ENCODE results near the gene OTOGL. TPM values are rescaled to one million over a fixed set of nuclear protein-coding genes. Genes with fewer than 3 reads are reported as not detected.

The OTOGL gene
- total RNA-seq, 3 donors from 2014 or later, result 0.16 to 1.3 (median 0.59) TPM

DNA sequence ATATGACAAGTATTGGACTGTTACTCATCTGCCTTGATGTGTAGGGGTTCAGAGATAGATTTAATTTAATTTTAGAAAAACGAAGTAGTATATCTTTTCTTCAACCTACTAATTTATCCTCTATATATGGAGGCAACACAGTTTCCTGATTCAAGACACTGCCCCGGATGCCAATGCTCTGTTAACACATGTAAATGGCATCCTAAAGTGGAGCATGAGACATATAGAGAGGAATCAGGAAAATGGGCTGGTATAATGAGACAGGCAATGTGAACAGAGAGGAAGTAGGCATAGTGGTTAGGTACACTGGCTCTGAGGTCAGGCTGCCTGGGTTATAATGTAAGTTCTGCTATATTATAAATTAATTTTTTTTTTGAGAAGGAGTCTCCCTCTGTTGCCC is 85.6 kb downstream of the OTOGL start:
- intact Hi-C loops (cut with DNase I; ENCODE audit: low total_unique reads), result no loop called here
- TF ChIP-seq, protein P1, sequence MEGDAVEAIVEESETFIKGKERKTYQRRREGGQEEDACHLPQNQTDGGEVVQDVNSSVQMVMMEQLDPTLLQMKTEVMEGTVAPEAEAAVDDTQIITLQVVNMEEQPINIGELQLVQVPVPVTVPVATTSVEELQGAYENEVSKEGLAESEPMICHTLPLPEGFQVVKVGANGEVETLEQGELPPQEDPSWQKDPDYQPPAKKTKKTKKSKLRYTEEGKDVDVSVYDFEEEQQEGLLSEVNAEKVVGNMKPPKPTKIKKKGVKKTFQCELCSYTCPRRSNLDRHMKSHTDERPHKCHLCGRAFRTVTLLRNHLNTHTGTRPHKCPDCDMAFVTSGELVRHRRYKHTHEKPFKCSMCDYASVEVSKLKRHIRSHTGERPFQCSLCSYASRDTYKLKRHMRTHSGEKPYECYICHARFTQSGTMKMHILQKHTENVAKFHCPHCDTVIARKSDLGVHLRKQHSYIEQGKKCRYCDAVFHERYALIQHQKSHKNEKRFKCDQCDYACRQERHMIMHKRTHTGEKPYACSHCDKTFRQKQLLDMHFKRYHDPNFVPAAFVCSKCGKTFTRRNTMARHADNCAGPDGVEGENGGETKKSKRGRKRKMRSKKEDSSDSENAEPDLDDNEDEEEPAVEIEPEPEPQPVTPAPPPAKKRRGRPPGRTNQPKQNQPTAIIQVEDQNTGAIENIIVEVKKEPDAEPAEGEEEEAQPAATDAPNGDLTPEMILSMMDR (IDR thresholded peaks at IDR 0.05), result no peak
- no peak for TF ChIP-seq POLR2A (IDR thresholded peaks at IDR 0.05)
- no peak for TF ChIP-seq POLR2AphosphoS5 (IDR thresholded peaks at IDR 0.05)
- H3K27ac ChIP-seq, result no peak overlapping the region
- no peaks in the 10 kb centered on the region for H3K9me3 ChIP-seq
- H3K4me3 ChIP-seq, result no peak overlapping the region
- H3K4me1 ChIP-seq, result no peaks in the 10 kb centered on the region
- H3K36me3 ChIP-seq, result no peaks in the 10 kb centered on the region
- H3K27me3 ChIP-seq, result no peaks in the 10 kb centered on the region
- DNase-seq (ENCODE audit: low spot score in 2 of 2), result no peak

DNA sequence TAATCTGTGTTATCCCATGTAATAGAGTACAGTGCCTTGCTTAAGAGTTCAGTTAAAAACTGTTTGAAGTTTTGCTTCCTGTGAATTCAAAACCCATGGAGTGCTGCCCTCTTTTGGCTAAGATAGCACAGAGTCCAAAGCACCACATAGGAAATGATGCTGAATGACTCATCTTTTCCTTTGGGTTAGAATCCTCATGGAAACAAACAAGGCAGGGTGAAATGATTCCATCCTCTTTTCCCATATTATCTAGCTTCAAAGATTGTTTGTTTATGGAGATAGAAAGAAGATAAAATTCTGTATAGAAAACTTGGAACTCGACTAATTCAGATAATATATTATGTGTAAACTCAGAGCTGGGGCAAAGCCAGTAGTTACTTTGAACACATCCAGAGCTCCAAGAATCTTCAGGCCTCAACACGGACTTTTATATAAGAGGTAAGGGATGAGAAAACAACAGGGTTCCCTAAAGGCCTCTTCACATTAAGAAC is 87.4 kb downstream of the OTOGL start:
- no peaks in the 10 kb centered on the region for H3K27me3 ChIP-seq
- no peaks in the 10 kb centered on the region for H3K9me3 ChIP-seq
- peak in 1 of 2 donors; percentile 63 for DNase-seq (ENCODE audit: low spot score in 2 of 2)
- H3K4me1 ChIP-seq, result no peaks in the 10 kb centered on the region
- peak overlapping the region; percentile 82 for H3K27ac ChIP-seq
- H3K36me3 ChIP-seq, result no peaks in the 10 kb centered on the region
- intact Hi-C loops (cut with DNase I; ENCODE audit: low total_unique reads), result no loop called here
- TF ChIP-seq, protein P1 (IDR thresholded peaks at IDR 0.05), result peak; percentile 68 to 80 (median 78)
- TF ChIP-seq POLR2A (IDR thresholded peaks at IDR 0.05) (no peak), POLR2AphosphoS5 (IDR thresholded peaks at IDR 0.05) (peak in 2 of 3 donors; percentile 79 to 91)
- H3K4me3 ChIP-seq, result peak overlapping the region in 1 of 3 donors; percentile 47

DNA sequence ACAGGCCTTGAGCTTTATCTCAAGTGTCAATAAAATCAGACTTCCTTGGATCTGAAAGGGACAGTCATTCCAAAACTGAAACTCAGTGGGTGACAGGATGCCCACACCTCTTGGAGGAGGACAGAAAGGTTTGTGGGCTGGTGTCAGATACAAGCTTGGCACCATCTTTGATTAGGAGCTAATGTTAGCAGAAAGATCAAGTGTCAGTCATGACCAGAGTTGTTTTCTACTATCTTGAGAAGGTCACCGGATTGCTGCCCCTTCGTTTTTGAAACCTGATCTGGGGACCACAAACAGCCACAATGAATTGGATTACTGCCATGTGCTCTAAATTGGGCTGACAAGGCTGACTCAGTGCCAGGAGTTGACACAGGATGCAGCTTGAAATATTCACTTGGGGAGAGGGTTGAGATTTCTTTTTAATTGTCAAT is 88.3 kb downstream of the OTOGL start:
- Histone ChIP-seq H3K27me3 (no peaks in the 10 kb centered on the region), H3K9me3 (no peaks in the 10 kb centered on the region), H3K4me1 (no peaks in the 10 kb centered on the region), H3K4me3 (no peak overlapping the region), H3K27ac (peak overlapping the region; percentile 82), H3K36me3 (no peaks in the 10 kb centered on the region)
- DNase-seq (ENCODE audit: low spot score in 2 of 2), result no peak
- TF ChIP-seq POLR2A (IDR thresholded peaks at IDR 0.05) (no peak), POLR2AphosphoS5 (IDR thresholded peaks at IDR 0.05) (no peak)
- TF ChIP-seq, protein P1 (IDR thresholded peaks at IDR 0.05), result no peak
- intact Hi-C loops (cut with DNase I; ENCODE audit: low total_unique reads), result no loop called here

DNA sequence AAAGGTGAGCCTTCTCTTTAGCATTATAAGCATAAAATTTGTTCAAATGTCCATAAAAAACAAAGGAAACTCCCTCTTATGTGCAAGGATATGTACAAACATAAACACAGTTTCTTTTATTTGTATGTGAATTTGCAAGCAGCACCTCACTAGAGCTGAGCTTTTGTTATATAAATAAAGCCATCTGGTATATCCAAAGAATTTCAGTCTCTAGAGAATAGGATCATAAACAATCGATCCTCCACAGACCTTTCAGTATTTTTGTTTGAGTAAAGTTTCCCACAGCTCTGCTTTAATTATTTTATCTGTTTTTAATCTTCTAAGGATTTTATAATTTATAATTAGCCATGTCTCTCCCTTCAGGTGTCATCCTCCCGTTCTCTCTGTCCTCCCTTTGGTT is 89.2 kb downstream of the OTOGL start:
- Histone ChIP-seq H3K4me3 (no peak overlapping the region), H3K36me3 (no peaks in the 10 kb centered on the region), H3K27ac (no peak overlapping the region), H3K27me3 (no peaks in the 10 kb centered on the region), H3K9me3 (no peaks in the 10 kb centered on the region), H3K4me1 (no peaks in the 10 kb centered on the region)
- intact Hi-C loops (cut with DNase I; ENCODE audit: low total_unique reads), result no loop called here
- TF ChIP-seq, protein P1 (IDR thresholded peaks at IDR 0.05), result no peak
- TF ChIP-seq POLR2AphosphoS5 (IDR thresholded peaks at IDR 0.05), result no peak
- no peak for TF ChIP-seq POLR2A (IDR thresholded peaks at IDR 0.05)
- no peak for DNase-seq (ENCODE audit: low spot score in 2 of 2)

DNA sequence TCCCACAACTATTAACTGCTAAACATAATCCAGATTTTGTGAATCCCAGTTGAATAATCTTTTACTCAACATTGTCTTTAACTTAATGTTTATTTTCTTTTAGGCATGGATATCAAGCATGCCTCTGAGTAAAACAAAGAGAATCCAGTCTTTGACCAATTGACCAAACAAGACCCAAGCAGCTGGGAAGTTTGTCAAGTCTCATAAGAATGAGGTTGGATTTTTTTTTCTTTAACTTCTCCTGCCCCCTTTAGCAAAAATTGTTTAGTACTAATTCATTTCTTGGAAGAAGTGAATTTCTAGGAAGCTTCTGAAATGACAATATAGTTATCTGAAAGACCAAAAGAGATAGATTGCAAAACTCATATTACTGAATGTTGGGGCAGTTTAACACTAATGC is 89.9 kb downstream of the OTOGL start:
- no peaks in the 10 kb centered on the region for H3K27me3 ChIP-seq
- intact Hi-C loops (cut with DNase I; ENCODE audit: low total_unique reads), result no loop called here
- no peaks in the 10 kb centered on the region for H3K9me3 ChIP-seq
- H3K4me3 ChIP-seq, result no peak overlapping the region
- H3K27ac ChIP-seq, result no peak overlapping the region
- no peaks in the 10 kb centered on the region for H3K36me3 ChIP-seq
- DNase-seq (ENCODE audit: low spot score in 2 of 2), result no peak
- H3K4me1 ChIP-seq, result no peaks in the 10 kb centered on the region
- TF ChIP-seq POLR2AphosphoS5 (IDR thresholded peaks at IDR 0.05) (no peak), POLR2A (IDR thresholded peaks at IDR 0.05) (no peak)
- TF ChIP-seq, protein P1 (IDR thresholded peaks at IDR 0.05), result no peak

Measured in breast epithelium (tissue), 4 donors.